Measurements from ENCODE around the gene KCTD19.

The KCTD19 gene

GRCh38 chr16:67312719-67313118 lies 13.8 kb downstream of the KCTD19 start:
- no peak for DNase-seq

- DNase-seq = peak; percentile 54 to 76
Observed at GRCh38 chr16:67311607-67312488, 14.7 kb downstream of the KCTD19 start.

- DNase-seq = no peak
Observed at GRCh38 chr16:67310561-67310960, 16.0 kb downstream of the KCTD19 start.

GRCh38 chr16:67305216-67306071 lies 21.1 kb downstream of the KCTD19 start:
- DNase-seq = no peak

GRCh38 chr16:67304020-67304419 lies 22.5 kb downstream of the KCTD19 start:
- DNase-seq = no peak

- DNase-seq = no peak
Observed at GRCh38 chr16:67302970-67303369, 23.6 kb downstream of the KCTD19 start.

GRCh38 chr16:67302076-67302475 lies 24.5 kb downstream of the KCTD19 start:
- no peak for DNase-seq

GRCh38 chr16:67301080-67301782 lies 25.3 kb downstream of the KCTD19 start:
- no peak for DNase-seq

- no peak for DNase-seq
Observed at GRCh38 chr16:67299269-67299668, 27.3 kb downstream of the KCTD19 start.

GRCh38 chr16:67298277-67298676 lies 28.3 kb downstream of the KCTD19 start:
- no peak for DNase-seq

- DNase-seq = no peak
Observed at GRCh38 chr16:67296420-67296819, 30.1 kb downstream of the KCTD19 start.

GRCh38 chr16:67294938-67295361 lies 31.6 kb downstream of the KCTD19 start:
- DNase-seq = no peak

GRCh38 chr16:67294171-67294757 lies 32.3 kb downstream of the KCTD19 start:
- no peak for DNase-seq

GRCh38 chr16:67291461-67291860 lies 35.1 kb downstream of the KCTD19 start:
- DNase-seq = no peak

GRCh38 chr16:67287960-67288359 lies 38.6 kb downstream of the KCTD19 start:
- DNase-seq = no peak

- DNase-seq = no peak
Observed at GRCh38 chr16:67286441-67287235, 39.9 kb downstream of the KCTD19 start.

- no peak for DNase-seq
Observed at GRCh38 chr16:67284699-67285646, 41.6 kb downstream of the KCTD19 start.

GRCh38 chr16:67283826-67284555 lies 42.5 kb downstream of the KCTD19 start:
- DNase-seq = no peak

- DNase-seq = no peak
Observed at GRCh38 chr16:67283039-67283825, 43.3 kb downstream of the KCTD19 start.

Data from activated CD4-positive, alpha-beta T cell treated with anti-CD3 and anti-CD28 coated beads for 4 hours (primary cell).